Calu3 (cell line): ENCODE measurements around the gene LRRTM3. TPM values are rescaled to one million over a fixed set of nuclear protein-coding genes. Genes with fewer than 3 reads are reported as not detected.

Experiments
- BruUV-seq: library from RNA; stranded (reverse); fragments of 400-500 nt; replicated peaks from 2 replicates; lab custom pipeline; 2021; lab: Mats Ljungman, UMichigan
- CTCF ChIA-PET: fragments of 300-600 bp; sonication (Branson Sonifier 250); formaldehyde crosslinking; loops from one replicate; lab custom pipeline; 2022; ENCODE audit warnings: antibody characterized with exemption; lab: Charles Lee
- DNase-seq: peaks from one replicate; pipeline ENCODE4 v3.0.0; 2022
- H3K27ac Mint-ChIP-seq: one replicate; pipeline ENCODE4 v1.8.0; 2022; ENCODE audit warnings: mixed read lengths; ENCODE audit not compliant: unreplicated experiment
- H3K27me3 Mint-ChIP-seq: one replicate; pipeline ENCODE4 v1.8.0; 2022; ENCODE audit warnings: mixed read lengths; ENCODE audit not compliant: unreplicated experiment
- H3K36me3 Mint-ChIP-seq: one replicate; pipeline ENCODE4 v1.8.0; 2022; ENCODE audit warnings: mild to moderate bottlenecking, moderate library complexity, mixed read lengths; ENCODE audit not compliant: insufficient read depth, unreplicated experiment
- H3K4me1 Mint-ChIP-seq: one replicate; pipeline ENCODE4 v1.8.0; 2022; ENCODE audit warnings: mild to moderate bottlenecking, low read depth, mixed read lengths; ENCODE audit not compliant: unreplicated experiment
- H3K4me3 Mint-ChIP-seq: one replicate; pipeline ENCODE4 v1.8.0; 2022; ENCODE audit warnings: mild to moderate bottlenecking, low read depth, moderate library complexity, mixed read lengths; ENCODE audit not compliant: unreplicated experiment
- H3K9me3 Mint-ChIP-seq: one replicate; pipeline ENCODE4 v1.8.0; 2022; ENCODE audit warnings: low read depth, mixed read lengths; ENCODE audit not compliant: unreplicated experiment
- intact Hi-C: fragments of 100-400 bp; cut with micrococcal nuclease; formaldehyde crosslinking; loops from one replicate; pipeline ENCODE4 v1.10.0; 2022; ENCODE audit not compliant: unreplicated experiment
- total RNA-seq: library from RNA; stranded (reverse); gene quantifications from 2 replicates; pipeline ENCODE4 v1.2.3, GENCODE V29; 2022
- TF ChIP-seq, protein P1 (sequence below): fragments of 200-600 bp; IDR thresholded peaks from one replicate; pipeline ENCODE4 v1.8.0; 2022; ENCODE audit warnings: antibody characterized with exemption; ENCODE audit not compliant: unreplicated experiment

LRRTM3 gene
- total RNA-seq, 1 experiment from 2014 or later = not detected

DNA sequence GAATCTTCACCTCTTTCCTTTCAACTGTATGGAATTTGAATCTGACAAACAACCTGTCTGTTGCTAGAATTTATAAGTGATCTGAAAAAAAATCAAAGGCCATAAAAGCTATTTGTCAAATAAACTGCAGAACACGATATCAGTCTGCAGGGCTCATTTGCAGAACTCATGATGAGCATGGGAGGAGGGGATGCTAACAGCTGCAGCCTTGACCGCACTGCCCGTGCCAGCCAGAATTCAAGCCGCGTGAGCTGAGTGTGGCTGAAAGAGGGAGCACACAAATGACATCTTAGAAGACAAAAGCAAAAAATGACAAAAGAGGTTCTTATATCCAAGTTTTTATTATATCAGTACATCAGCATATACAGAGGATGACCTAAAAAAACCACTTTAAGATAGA is 15.7 kb downstream of the LRRTM3 start:
- H3K36me3 Mint-ChIP-seq = no peaks in the 10 kb centered on the region
- no TSS peak for BruUV-seq
- H3K4me3 Mint-ChIP-seq = no peak overlapping the region
- H3K27ac Mint-ChIP-seq = no peak overlapping the region
- peaks cover 55% of the 10 kb centered on the region for H3K27me3 Mint-ChIP-seq
- TF ChIP-seq, protein P1, sequence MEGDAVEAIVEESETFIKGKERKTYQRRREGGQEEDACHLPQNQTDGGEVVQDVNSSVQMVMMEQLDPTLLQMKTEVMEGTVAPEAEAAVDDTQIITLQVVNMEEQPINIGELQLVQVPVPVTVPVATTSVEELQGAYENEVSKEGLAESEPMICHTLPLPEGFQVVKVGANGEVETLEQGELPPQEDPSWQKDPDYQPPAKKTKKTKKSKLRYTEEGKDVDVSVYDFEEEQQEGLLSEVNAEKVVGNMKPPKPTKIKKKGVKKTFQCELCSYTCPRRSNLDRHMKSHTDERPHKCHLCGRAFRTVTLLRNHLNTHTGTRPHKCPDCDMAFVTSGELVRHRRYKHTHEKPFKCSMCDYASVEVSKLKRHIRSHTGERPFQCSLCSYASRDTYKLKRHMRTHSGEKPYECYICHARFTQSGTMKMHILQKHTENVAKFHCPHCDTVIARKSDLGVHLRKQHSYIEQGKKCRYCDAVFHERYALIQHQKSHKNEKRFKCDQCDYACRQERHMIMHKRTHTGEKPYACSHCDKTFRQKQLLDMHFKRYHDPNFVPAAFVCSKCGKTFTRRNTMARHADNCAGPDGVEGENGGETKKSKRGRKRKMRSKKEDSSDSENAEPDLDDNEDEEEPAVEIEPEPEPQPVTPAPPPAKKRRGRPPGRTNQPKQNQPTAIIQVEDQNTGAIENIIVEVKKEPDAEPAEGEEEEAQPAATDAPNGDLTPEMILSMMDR = no peak
- CTCF ChIA-PET = no interaction called here
- H3K9me3 Mint-ChIP-seq = no peaks in the 10 kb centered on the region
- H3K4me1 Mint-ChIP-seq = no peaks in the 10 kb centered on the region
- intact Hi-C loops = loop anchor here (10.0 kb wide), 1 partner anchor 363 kb away; no protein-coding TSS in a partner anchor
- DNase-seq = no peak

GRCh38 chr10:66942407-66942806 is 16.6 kb downstream of the LRRTM3 start:
- CTCF ChIA-PET = no interaction called here
- Mint-ChIP-seq H3K9me3 (no peaks in the 10 kb centered on the region), H3K36me3 (no peaks in the 10 kb centered on the region), H3K27ac (no peak overlapping the region), H3K4me3 (no peak overlapping the region), H3K27me3 (peaks cover 53% of the 10 kb centered on the region), H3K4me1 (no peaks in the 10 kb centered on the region)
- TF ChIP-seq, protein P1 = no peak
- no TSS peak for BruUV-seq
- no peak for DNase-seq
- intact Hi-C loops = loop anchor here (10.0 kb wide), 1 partner anchor 362 kb away; no protein-coding TSS in a partner anchor

DNA sequence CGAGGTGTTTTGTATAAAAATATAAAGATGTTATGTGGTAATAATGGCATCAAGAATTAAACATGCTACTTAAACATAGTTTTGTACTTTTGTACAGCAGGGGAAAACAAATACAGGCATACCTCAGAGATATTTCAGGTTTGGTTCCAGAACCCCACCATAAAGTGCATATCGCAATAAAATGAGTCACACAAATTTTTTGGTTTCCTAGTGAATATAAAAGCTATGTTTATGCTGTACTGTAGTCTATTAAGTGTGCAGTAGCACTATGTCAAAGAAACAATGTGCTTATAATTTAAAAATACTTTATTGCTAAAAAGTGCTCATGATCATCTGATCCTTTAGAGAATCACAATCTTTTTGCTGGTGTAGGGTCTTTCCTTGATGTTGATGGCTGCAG is 17.8 kb downstream of the LRRTM3 start:
- TF ChIP-seq, protein P1 = no peak
- CTCF ChIA-PET = no interaction called here
- Mint-ChIP-seq H3K4me3 (no peak overlapping the region), H3K27ac (no peak overlapping the region), H3K9me3 (no peaks in the 10 kb centered on the region), H3K27me3 (peaks cover 42% of the 10 kb centered on the region), H3K4me1 (no peaks in the 10 kb centered on the region), H3K36me3 (no peaks in the 10 kb centered on the region)
- intact Hi-C loops = loop anchor here (10.0 kb wide), 1 partner anchor 361 kb away; no protein-coding TSS in a partner anchor
- DNase-seq = no peak
- no TSS peak for BruUV-seq

DNA sequence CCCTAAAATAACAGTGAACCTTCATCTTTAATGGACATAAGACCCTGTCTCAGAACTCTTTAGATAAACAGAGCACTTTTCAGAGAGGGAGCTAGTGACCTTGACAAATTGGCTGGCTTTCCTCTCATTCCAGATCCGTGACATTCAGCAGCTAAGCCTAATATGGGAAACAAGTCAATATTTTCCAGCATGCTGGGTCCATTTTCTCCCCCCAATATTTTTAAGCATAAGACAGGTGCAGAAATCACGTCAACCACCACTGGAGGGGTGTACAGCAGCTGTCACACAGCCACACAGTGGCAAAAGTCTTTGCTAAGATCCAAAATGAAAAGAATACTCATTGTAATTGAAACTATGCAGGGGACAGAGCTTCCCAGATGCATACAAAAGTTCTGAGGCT is 26.1 kb downstream of the LRRTM3 start:
- DNase-seq = no peak
- TF ChIP-seq, protein P1 = no peak
- intact Hi-C loops = loop anchor here (10.0 kb wide), 1 partner anchor 193 kb away; no protein-coding TSS in a partner anchor
- Mint-ChIP-seq H3K27ac (no peak overlapping the region), H3K9me3 (no peaks in the 10 kb centered on the region), H3K4me1 (no peaks in the 10 kb centered on the region), H3K36me3 (no peaks in the 10 kb centered on the region), H3K4me3 (no peak overlapping the region), H3K27me3 (no peaks in the 10 kb centered on the region)
- no TSS peak for BruUV-seq
- CTCF ChIA-PET = no interaction called here
